K562 (cell line): Measurements from ENCODE around the gene PDE11A. TPM values are rescaled to one million over a fixed set of nuclear protein-coding genes. Genes with fewer than 3 reads are reported as not detected.

Source experiments
- BRD9 ChIP-seq: fragments of 450-650 bp; IDR thresholded peaks from 2 replicates; pipeline ENCODE4 v1.6.1; 2018; ENCODE audit warnings: low read depth; ENCODE audit not compliant: partially characterized antibody
- CREB1 ChIP-seq, 2 experiments: sonication (generic) in 1 of 2; formaldehyde crosslinking in 1 of 2; IDR thresholded peaks; 2 replicates each; pipeline versions ENCODE4 v1.6.1 to v1.8.0; 2012 to 2022; ENCODE audit warnings: inconsistent platforms in 1 of 2, mild to moderate bottlenecking in 1 of 2, missing genetic modification reagents in 1 of 2, moderate library complexity in 1 of 2
- IFI16 ChIP-seq: fragments of 250-450 bp; sonication (Bioruptor Pico); IDR thresholded peaks from 2 replicates; pipeline ENCODE4 v2.1.2; 2022; ENCODE audit warnings: mild to moderate bottlenecking, inconsistent platforms
- KHSRP ChIP-seq: fragments of 450-650 bp; IDR thresholded peaks from 2 replicates; pipeline ENCODE4 v1.6.1; 2017
- NFIC ChIP-seq: fragments of 450-650 bp; IDR thresholded peaks from 2 replicates; pipeline ENCODE4 v1.6.1; 2017; ENCODE audit warnings: mild to moderate bottlenecking, inconsistent platforms
- NFXL1 ChIP-seq: fragments of 450-650 bp; formaldehyde crosslinking; IDR thresholded peaks from 2 replicates; pipeline ENCODE4 v1.4.0; 2021; ENCODE audit warnings: mild to moderate bottlenecking
- ZFPM2 ChIP-seq: fragments of 250-450 bp; sonication (Bioruptor Pico); IDR thresholded peaks from 2 replicates; pipeline ENCODE4 v1.5.1; 2022; ENCODE audit warnings: mild to moderate bottlenecking
- ZNF644 ChIP-seq: fragments of 200-800 bp; sonication (Bioruptor generic); IDR thresholded peaks from 2 replicates; pipeline ENCODE4 v1.6.1; 2016; ENCODE audit warnings: low read depth, missing genetic modification characterization, missing compliant biosample characterization
- ZNF696 ChIP-seq: fragments of 250-450 bp; sonication (Bioruptor Pico); conservative IDR thresholded peaks from 2 replicates; pipeline ENCODE4 v1.4.0; 2020; ENCODE audit warnings: mild to moderate bottlenecking, moderate library complexity
- polyA plus RNA-seq, 8 experiments: library from polyadenylated mRNA; depleted of rRNA in 4 of 8; stranded (reverse) in 5 of 8; unstranded in 3 of 8; fragments of >200 nt; fragmentation: Nextera tagmentation in 2 of 8; fragmentation: Illumina TruSeq in 1 of 8; extraction: Ambion mirVana in 2 of 8; extraction: Trizol in 1 of 8; gene quantifications; 2 replicates each; pipeline versions ENCODE4 v1.2.1 to v1.2.3, GENCODE V29; 2011 to 2014; ENCODE audit warnings: inconsistent platforms in 1 of 8, missing spikeins in 1 of 8
- total RNA-seq, 7 experiments: library from RNA; depleted of rRNA in 6 of 7; stranded (reverse); fragments of >200 nt in 6 of 7; fragmentation: Illumina TruSeq in 2 of 7; extraction: Trizol in 2 of 7; gene quantifications; 2 replicates each; pipeline versions ENCODE4 v1.2.1 to v1.2.3, GENCODE V29; 2011 to 2021; ENCODE audit warnings: low replicate concordance in 1 of 7
- TF ChIP-seq, protein P1 (sequence below), 2 experiments: fragments of 450-650 bp; conservative IDR thresholded peaks; 2 replicates each; pipeline ENCODE4 v1.6.1; 2017; ENCODE audit warnings: mild to moderate bottlenecking in 2 of 2, moderate library complexity in 2 of 2
- TF ChIP-seq, protein P2 (sequence below), 2 experiments: fragments of 450-650 bp in 1 of 2; sonication (generic) in 1 of 2; formaldehyde crosslinking in 1 of 2; IDR thresholded peaks; 2 replicates each; pipeline versions ENCODE4 v1.7.1 to v1.9.0; 2016 to 2022; ENCODE audit warnings: inconsistent platforms in 1 of 2, mild to moderate bottlenecking in 1 of 2, missing genetic modification reagents in 1 of 2
- TF ChIP-seq, protein P3 (sequence below): fragments of 250-450 bp; sonication (Bioruptor Pico); IDR thresholded peaks from 2 replicates; pipeline ENCODE4 v1.4.0; 2020; ENCODE audit warnings: borderline replicate concordance
- TF ChIP-seq, protein P4 (sequence below): fragments of 250-450 bp; sonication (Bioruptor Pico); IDR thresholded peaks from 2 replicates; pipeline ENCODE4 v1.5.0; 2021; ENCODE audit warnings: mild to moderate bottlenecking, borderline replicate concordance

Gene PDE11A
- total and polyA plus RNA-seq, 9 of the 15 experiments (the other 6 are each of a cell fraction or from before 2014, with no cell fraction given): 3.2 to 22.1 (median 5.7) TPM

DNA sequence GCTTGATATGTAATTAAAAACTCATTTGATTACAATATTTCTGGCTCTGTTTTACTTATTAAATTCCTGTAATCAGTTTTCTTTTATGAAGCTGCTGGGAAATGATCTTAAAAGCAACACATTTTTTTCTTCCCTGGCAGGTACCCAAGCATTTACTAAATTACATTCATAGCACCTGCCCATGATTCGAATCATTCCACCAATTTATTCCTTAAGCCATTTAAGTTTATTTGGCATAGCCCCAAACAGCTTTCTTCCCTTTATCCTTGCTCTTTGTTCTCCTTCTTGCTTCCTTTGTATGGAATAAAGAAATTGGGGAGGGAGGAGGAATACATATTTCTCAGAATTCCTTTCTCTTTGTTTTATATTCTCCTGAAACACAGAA lies 438.7 kb downstream of the PDE11A start (continued):
- TF ChIP-seq, protein P1, sequence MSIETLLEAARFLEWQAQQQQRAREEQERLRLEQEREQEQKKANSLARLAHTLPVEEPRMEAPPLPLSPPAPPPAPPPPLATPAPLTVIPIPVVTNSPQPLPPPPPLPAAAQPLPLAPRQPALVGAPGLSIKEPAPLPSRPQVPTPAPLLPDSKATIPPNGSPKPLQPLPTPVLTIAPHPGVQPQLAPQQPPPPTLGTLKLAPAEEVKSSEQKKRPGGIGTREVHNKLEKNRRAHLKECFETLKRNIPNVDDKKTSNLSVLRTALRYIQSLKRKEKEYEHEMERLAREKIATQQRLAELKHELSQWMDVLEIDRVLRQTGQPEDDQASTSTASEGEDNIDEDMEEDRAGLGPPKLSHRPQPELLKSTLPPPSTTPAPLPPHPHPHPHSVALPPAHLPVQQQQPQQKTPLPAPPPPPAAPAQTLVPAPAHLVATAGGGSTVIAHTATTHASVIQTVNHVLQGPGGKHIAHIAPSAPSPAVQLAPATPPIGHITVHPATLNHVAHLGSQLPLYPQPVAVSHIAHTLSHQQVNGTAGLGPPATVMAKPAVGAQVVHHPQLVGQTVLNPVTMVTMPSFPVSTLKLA (conservative IDR thresholded peaks at IDR 0.05): no peak
- no peak for TF ChIP-seq KHSRP
- TF ChIP-seq ZNF696 (CRISPR knock-in tag): no peak
- TF ChIP-seq ZFPM2 (CRISPR knock-in tag): 0 out of 2 replicates have a peak, but pooled peaks have one; percentile 32
- peak; percentile 46 for TF ChIP-seq NFIC
- no peak for TF ChIP-seq NFXL1 (CRISPR knock-in tag)
- TF ChIP-seq CREB1 (IDR thresholded peaks at IDR 0.05): no peak
- no peak for TF ChIP-seq CREB1 (CRISPR knock-in tag; IDR thresholded peaks at IDR 0.05)
- TF ChIP-seq, protein P2, sequence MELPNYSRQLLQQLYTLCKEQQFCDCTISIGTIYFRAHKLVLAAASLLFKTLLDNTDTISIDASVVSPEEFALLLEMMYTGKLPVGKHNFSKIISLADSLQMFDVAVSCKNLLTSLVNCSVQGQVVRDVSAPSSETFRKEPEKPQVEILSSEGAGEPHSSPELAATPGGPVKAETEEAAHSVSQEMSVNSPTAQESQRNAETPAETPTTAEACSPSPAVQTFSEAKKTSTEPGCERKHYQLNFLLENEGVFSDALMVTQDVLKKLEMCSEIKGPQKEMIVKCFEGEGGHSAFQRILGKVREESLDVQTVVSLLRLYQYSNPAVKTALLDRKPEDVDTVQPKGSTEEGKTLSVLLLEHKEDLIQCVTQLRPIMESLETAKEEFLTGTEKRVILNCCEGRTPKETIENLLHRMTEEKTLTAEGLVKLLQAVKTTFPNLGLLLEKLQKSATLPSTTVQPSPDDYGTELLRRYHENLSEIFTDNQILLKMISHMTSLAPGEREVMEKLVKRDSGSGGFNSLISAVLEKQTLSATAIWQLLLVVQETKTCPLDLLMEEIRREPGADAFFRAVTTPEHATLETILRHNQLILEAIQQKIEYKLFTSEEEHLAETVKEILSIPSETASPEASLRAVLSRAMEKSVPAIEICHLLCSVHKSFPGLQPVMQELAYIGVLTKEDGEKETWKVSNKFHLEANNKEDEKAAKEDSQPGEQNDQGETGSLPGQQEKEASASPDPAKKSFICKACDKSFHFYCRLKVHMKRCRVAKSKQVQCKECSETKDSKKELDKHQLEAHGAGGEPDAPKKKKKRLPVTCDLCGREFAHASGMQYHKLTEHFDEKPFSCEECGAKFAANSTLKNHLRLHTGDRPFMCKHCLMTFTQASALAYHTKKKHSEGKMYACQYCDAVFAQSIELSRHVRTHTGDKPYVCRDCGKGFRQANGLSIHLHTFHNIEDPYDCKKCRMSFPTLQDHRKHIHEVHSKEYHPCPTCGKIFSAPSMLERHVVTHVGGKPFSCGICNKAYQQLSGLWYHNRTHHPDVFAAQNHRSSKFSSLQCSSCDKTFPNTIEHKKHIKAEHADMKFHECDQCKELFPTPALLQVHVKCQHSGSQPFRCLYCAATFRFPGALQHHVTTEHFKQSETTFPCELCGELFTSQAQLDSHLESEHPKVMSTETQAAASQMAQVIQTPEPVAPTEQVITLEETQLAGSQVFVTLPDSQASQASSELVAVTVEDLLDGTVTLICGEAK (IDR thresholded peaks at IDR 0.05): 0 out of 2 replicates have a peak, but pooled peaks have one; percentile 45
- TF ChIP-seq, protein P2 (CRISPR knock-in tag; IDR thresholded peaks at IDR 0.05): no peak
- TF ChIP-seq ZNF644 (tag): 0 out of 2 replicates have a peak, but pooled peaks have one; percentile 38
- TF ChIP-seq, protein P3, sequence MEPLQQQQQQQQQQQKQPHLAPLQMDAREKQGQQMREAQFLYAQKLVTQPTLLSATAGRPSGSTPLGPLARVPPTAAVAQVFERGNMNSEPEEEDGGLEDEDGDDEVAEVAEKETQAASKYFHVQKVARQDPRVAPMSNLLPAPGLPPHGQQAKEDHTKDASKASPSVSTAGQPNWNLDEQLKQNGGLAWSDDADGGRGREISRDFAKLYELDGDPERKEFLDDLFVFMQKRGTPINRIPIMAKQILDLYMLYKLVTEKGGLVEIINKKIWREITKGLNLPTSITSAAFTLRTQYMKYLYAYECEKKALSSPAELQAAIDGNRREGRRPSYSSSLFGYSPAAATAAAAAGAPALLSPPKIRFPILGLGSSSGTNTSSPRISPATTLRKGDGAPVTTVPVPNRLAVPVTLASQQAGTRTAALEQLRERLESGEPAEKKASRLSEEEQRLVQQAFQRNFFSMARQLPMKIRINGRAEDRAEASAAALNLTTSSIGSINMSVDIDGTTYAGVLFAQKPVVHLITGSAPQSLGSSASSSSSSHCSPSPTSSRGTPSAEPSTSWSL (CRISPR knock-in tag): no peak
- TF ChIP-seq IFI16 (CRISPR knock-in tag): no peak
- TF ChIP-seq BRD9: peak; percentile 34
- TF ChIP-seq, protein P4, sequence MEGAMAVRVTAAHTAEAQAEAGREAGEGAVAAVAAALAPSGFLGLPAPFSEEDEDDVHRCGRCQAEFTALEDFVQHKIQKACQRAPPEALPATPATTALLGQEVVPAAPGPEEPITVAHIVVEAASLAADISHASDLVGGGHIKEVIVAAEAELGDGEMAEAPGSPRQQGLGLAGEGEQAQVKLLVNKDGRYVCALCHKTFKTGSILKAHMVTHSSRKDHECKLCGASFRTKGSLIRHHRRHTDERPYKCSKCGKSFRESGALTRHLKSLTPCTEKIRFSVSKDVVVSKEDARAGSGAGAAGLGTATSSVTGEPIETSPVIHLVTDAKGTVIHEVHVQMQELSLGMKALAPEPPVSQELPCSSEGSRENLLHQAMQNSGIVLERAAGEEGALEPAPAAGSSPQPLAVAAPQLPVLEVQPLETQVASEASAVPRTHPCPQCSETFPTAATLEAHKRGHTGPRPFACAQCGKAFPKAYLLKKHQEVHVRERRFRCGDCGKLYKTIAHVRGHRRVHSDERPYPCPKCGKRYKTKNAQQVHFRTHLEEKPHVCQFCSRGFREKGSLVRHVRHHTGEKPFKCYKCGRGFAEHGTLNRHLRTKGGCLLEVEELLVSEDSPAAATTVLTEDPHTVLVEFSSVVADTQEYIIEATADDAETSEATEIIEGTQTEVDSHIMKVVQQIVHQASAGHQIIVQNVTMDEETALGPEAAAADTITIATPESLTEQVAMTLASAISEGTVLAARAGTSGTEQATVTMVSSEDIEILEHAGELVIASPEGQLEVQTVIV (CRISPR knock-in tag): no peak
